Osteoblast (primary cell): Measurements from ENCODE around the gene TAAR8. TPM values are rescaled to one million over a fixed set of nuclear protein-coding genes. Genes with fewer than 3 reads are reported as not detected.

Experiments
- DNase-seq: peaks from one replicate; pipeline ENCODE4 v3.0.0; 2011; ENCODE audit warnings: low spot score, mixed read lengths; ENCODE audit not compliant: insufficient read length; ENCODE audit errors: missing footprints
- H2AFZ ChIP-seq: 2 replicates; pipeline ENCODE4 v1.6.0; 2011; ENCODE audit warnings: mild to moderate bottlenecking, low read length
- H3K27ac ChIP-seq: 2 replicates; pipeline ENCODE4 v1.5.1; 2011; ENCODE audit warnings: mild to moderate bottlenecking, low read depth, low read length, moderate library complexity
- H3K27me3 ChIP-seq: 2 replicates; pipeline ENCODE4 v1.6.0; 2012; ENCODE audit warnings: mild to moderate bottlenecking, control low read depth, inconsistent platforms, low read length, moderate library complexity; ENCODE audit not compliant: insufficient read depth
- H3K36me3 ChIP-seq: 2 replicates; pipeline ENCODE4 v1.5.1; 2011; ENCODE audit warnings: mild to moderate bottlenecking, low read length, control low read depth, moderate library complexity; ENCODE audit not compliant: insufficient read depth
- H3K4me1 ChIP-seq: 2 replicates; pipeline ENCODE4 v1.5.1; 2011; ENCODE audit warnings: mild to moderate bottlenecking, low read length, control low read depth, moderate library complexity; ENCODE audit not compliant: insufficient read depth
- H3K4me2 ChIP-seq: 2 replicates; pipeline ENCODE4 v1.6.0; 2011; ENCODE audit warnings: mild to moderate bottlenecking, low read length; ENCODE audit not compliant: insufficient read depth
- H3K4me3 ChIP-seq: fragments of 200-600 bp; sonication (generic); 3 replicates; pipeline ENCODE4 v1.5.1; 2012; ENCODE audit warnings: mild to moderate bottlenecking, low read length, inconsistent platforms; ENCODE audit not compliant: insufficient read depth
- H3K79me2 ChIP-seq: 2 replicates; pipeline ENCODE4 v1.6.0; 2012; ENCODE audit warnings: mild to moderate bottlenecking, low read length, control low read depth, inconsistent platforms; ENCODE audit not compliant: insufficient read depth
- H3K9me3 ChIP-seq: 2 replicates; pipeline ENCODE4 v1.5.1; 2011; ENCODE audit warnings: low read depth, low read length, control low read depth
- H4K20me1 ChIP-seq: 2 replicates; pipeline ENCODE4 v1.6.0; 2012; ENCODE audit warnings: mild to moderate bottlenecking, low read length, control low read depth; ENCODE audit not compliant: insufficient read depth
- total RNA-seq: library from RNA; depleted of rRNA; stranded (reverse); fragments of >200 nt; gene quantifications from 2 replicates; pipeline ENCODE4 v1.2.3, GENCODE V29; 2012
- TF ChIP-seq, protein P1 (sequence below): IDR thresholded peaks from 2 replicates; pipeline ENCODE4 v1.5.1; 2011; ENCODE audit warnings: mild to moderate bottlenecking, low read depth, low read length, moderate library complexity; ENCODE audit errors: extremely low read depth

Gene TAAR8
- total RNA-seq, 1 donor, result not detected

GRCh38 chr6:132524646-132525045 is 27.8 kb upstream of the TAAR8 start:
- H3K27me3 ChIP-seq, result no peaks in the 10 kb centered on the region

DNA sequence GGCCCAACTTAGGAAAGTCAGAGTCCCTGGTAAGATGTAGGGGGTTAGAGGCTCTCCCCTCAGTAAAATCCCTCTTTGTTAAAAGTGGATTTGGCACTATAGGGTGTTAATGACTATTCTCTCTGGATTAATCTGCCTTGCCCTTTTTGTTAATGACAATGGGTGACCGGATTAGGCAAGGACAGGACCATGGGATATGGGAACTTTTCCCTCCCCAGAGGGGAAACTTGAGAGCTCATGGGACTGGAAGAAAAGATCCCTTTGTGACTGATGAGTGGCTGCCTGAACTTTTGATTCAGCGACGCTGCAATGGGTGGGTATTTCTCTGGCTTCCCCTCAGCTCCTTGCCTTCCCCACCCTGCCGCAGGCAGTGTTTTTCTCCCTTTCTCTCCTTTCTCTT is 26.6 kb upstream of the TAAR8 start:
- no peaks in the 10 kb centered on the region for H3K36me3 ChIP-seq
- DNase-seq, result no peak
- H3K4me2 ChIP-seq, result no peak overlapping the region

More at GRCh38 chr6:132524646-132525045, 27.8 kb upstream of the TAAR8 start:
- DNase-seq, result no peak
- Histone ChIP-seq H3K4me3 (no peak overlapping the region), H3K36me3 (no peaks in the 10 kb centered on the region), H3K9me3 (no peaks in the 10 kb centered on the region), H2AFZ (no peak overlapping the region), H3K27ac (no peak overlapping the region), H3K4me2 (no peak overlapping the region), H4K20me1 (no peaks in the 10 kb centered on the region), H3K79me2 (no peaks in the 10 kb centered on the region), H3K4me1 (peaks cover 13% of the 10 kb centered on the region)
- TF ChIP-seq, protein P1, sequence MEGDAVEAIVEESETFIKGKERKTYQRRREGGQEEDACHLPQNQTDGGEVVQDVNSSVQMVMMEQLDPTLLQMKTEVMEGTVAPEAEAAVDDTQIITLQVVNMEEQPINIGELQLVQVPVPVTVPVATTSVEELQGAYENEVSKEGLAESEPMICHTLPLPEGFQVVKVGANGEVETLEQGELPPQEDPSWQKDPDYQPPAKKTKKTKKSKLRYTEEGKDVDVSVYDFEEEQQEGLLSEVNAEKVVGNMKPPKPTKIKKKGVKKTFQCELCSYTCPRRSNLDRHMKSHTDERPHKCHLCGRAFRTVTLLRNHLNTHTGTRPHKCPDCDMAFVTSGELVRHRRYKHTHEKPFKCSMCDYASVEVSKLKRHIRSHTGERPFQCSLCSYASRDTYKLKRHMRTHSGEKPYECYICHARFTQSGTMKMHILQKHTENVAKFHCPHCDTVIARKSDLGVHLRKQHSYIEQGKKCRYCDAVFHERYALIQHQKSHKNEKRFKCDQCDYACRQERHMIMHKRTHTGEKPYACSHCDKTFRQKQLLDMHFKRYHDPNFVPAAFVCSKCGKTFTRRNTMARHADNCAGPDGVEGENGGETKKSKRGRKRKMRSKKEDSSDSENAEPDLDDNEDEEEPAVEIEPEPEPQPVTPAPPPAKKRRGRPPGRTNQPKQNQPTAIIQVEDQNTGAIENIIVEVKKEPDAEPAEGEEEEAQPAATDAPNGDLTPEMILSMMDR, result no peak

GRCh38 chr6:132526461-132526860 is 26.0 kb upstream of the TAAR8 start:
- H3K9me3 ChIP-seq, result no peaks in the 10 kb centered on the region
- H3K27ac ChIP-seq, result no peak overlapping the region
- peaks cover 5% of the 10 kb centered on the region for H3K4me1 ChIP-seq
- TF ChIP-seq, protein P1, result no peak
- H3K4me3 ChIP-seq, result no peak overlapping the region
- H3K79me2 ChIP-seq, result no peaks in the 10 kb centered on the region
- peaks cover 3% of the 10 kb centered on the region for H3K27me3 ChIP-seq
- no peak overlapping the region for H3K4me2 ChIP-seq
- H2AFZ ChIP-seq, result no peak overlapping the region
- no peaks in the 10 kb centered on the region for H4K20me1 ChIP-seq
- no peaks in the 10 kb centered on the region for H3K36me3 ChIP-seq
- DNase-seq, result no peak

More for the DNA sequence above, 26.6 kb upstream of the TAAR8 start:
- TF ChIP-seq, protein P1, result no peak
- Histone ChIP-seq H4K20me1 (no peaks in the 10 kb centered on the region), H3K4me3 (no peak overlapping the region), H3K79me2 (no peaks in the 10 kb centered on the region), H3K27me3 (peaks cover 3% of the 10 kb centered on the region), H3K27ac (no peak overlapping the region), H3K9me3 (no peaks in the 10 kb centered on the region), H2AFZ (no peak overlapping the region), H3K4me1 (peaks cover 11% of the 10 kb centered on the region)

- peaks cover 11% of the 10 kb centered on the region for H3K27me3 ChIP-seq
- no peaks in the 10 kb centered on the region for H3K36me3 ChIP-seq
- DNase-seq, result no peak
These were observed 24.7 kb upstream of the TAAR8 start for GRCh38 chr6:132527791-132528190.

More at GRCh38 chr6:132527791-132528190, 24.7 kb upstream of the TAAR8 start:
- H3K9me3 ChIP-seq, result no peaks in the 10 kb centered on the region
- TF ChIP-seq, protein P1, result no peak
- no peak overlapping the region for H3K4me3 ChIP-seq
- H3K79me2 ChIP-seq, result no peaks in the 10 kb centered on the region
- H3K27ac ChIP-seq, result no peak overlapping the region
- no peak overlapping the region for H3K4me2 ChIP-seq
- H4K20me1 ChIP-seq, result no peaks in the 10 kb centered on the region
- H2AFZ ChIP-seq, result no peak overlapping the region
- no peaks in the 10 kb centered on the region for H3K4me1 ChIP-seq
